H1 (cell line): ENCODE data around the gene FOXP2. TPM values are rescaled to one million over a fixed set of nuclear protein-coding genes. Genes with fewer than 3 reads are reported as not detected.

Experiments used
- CTCF ChIA-PET: fragments of 300-600 bp; sonication (Branson Sonifier 250); formaldehyde crosslinking; loops from one replicate; lab custom pipeline; 2021; ENCODE audit not compliant: partially characterized antibody; lab: Charles Lee
- POLR2A ChIA-PET: fragments of 300-600 bp; sonication (Branson Sonifier 250); formaldehyde crosslinking; loops from one replicate; lab custom pipeline; 2021; ENCODE audit warnings: inconsistent platforms; ENCODE audit not compliant: partially characterized antibody; lab: Charles Lee
- DNase-seq, 2 experiments: peaks; one replicate each; pipeline versions ENCODE4 v3.0.0 to v3.0.0-alpha.2; 2010 to 2022; ENCODE audit warnings: low spot score in 2 of 2, low read depth in 1 of 2, mixed read lengths in 1 of 2
- FAIRE-seq: peaks from 2 replicates; lab custom pipeline; 2011; peaks lifted over from hg19 to GRCh38; lab: Jason Lieb, UNC
- H2AFZ ChIP-seq: 2 replicates; pipeline ENCODE4 v1.8.1; 2012; ENCODE audit warnings: low read length, inconsistent platforms
- H2AK5ac ChIP-seq: 2 replicates; pipeline ENCODE4 v1.6.1; 2013; ENCODE audit warnings: low read depth, low read length
- H2BK120ac ChIP-seq: replicated peaks from 2 replicates; pipeline ENCODE3; 2013; ENCODE audit warnings: low read depth, low read length, inconsistent platforms
- H2BK12ac ChIP-seq: 2 replicates; pipeline ENCODE4 v1.6.1; 2013; ENCODE audit warnings: low read depth, low read length
- H2BK15ac ChIP-seq: 2 replicates; pipeline ENCODE4 v1.6.1; 2013; ENCODE audit warnings: low read length
- H2BK20ac ChIP-seq: 2 replicates; pipeline ENCODE4 v1.6.1; 2013; ENCODE audit warnings: low read length
- H2BK5ac ChIP-seq: 2 replicates; pipeline ENCODE4 v1.6.1; 2013; ENCODE audit warnings: low read depth, low read length
- H3K14ac ChIP-seq: 2 replicates; pipeline ENCODE4 v1.6.1; 2013; ENCODE audit warnings: inconsistent platforms; ENCODE audit not compliant: insufficient read length
- H3K18ac ChIP-seq: 2 replicates; pipeline ENCODE4 v1.6.1; 2013; ENCODE audit warnings: low read length; ENCODE audit errors: extremely low read depth
- H3K23ac ChIP-seq: 2 replicates; pipeline ENCODE4 v1.6.1; 2013; ENCODE audit warnings: inconsistent platforms; ENCODE audit not compliant: insufficient read length
- H3K23me2 ChIP-seq: 2 replicates; pipeline ENCODE4 v1.6.1; 2013; ENCODE audit warnings: low read depth, low read length
- H3K27ac ChIP-seq: 2 replicates; pipeline ENCODE4 v1.6.1; 2011; ENCODE audit warnings: low read depth, low read length, inconsistent platforms
- H3K27me3 ChIP-seq, 4 experiments: replicated peaks in 1 of 4; 1 replicate in 1 of 4; 2 replicates in 3 of 4; pipeline versions ENCODE4 v1.6.1 to v1.8.1; 2011 to 2013; ENCODE audit warnings: low read length in 3 of 4, mild to moderate bottlenecking in 3 of 4, inconsistent platforms in 2 of 4, mixed read lengths in 2 of 4, moderate library complexity in 1 of 4; ENCODE audit not compliant: control insufficient read depth in 3 of 4, insufficient read depth in 3 of 4; ENCODE audit errors: extremely low read depth in 1 of 4
- H3K36me3 ChIP-seq, 4 experiments: 2 replicates each; pipeline versions ENCODE4 v1.6.1 to v1.8.1; 2011 to 2013; ENCODE audit warnings: mild to moderate bottlenecking in 4 of 4, low read length in 3 of 4, moderate library complexity in 2 of 4, control low read depth in 1 of 4, inconsistent platforms in 1 of 4; ENCODE audit not compliant: insufficient read depth in 4 of 4, control insufficient read depth in 2 of 4
- H3K4ac ChIP-seq: replicated peaks from 2 replicates; pipeline ENCODE3; 2013; ENCODE audit warnings: low read length, low read depth, mixed read lengths, inconsistent platforms; ENCODE audit not compliant: insufficient read length
- H3K4me1 ChIP-seq, 4 experiments: replicated peaks in 1 of 4; 1 replicate in 1 of 4; 2 replicates in 3 of 4; pipeline versions ENCODE4 v1.6.1 to v1.8.1; 2011 to 2013; ENCODE audit warnings: low read length in 3 of 4, inconsistent platforms in 2 of 4, mixed read lengths in 1 of 4; ENCODE audit not compliant: insufficient read depth in 4 of 4, control insufficient read depth in 3 of 4
- H3K4me2 ChIP-seq, 2 experiments: 2 replicates each; pipeline versions ENCODE4 v1.6.1 to v1.8.1; 2011 to 2013; ENCODE audit warnings: low read depth in 2 of 2, low read length in 2 of 2, control low read depth in 1 of 2, inconsistent platforms in 1 of 2, mild to moderate bottlenecking in 1 of 2; ENCODE audit not compliant: insufficient read depth in 1 of 2
- H3K4me3 ChIP-seq, 4 experiments: fragments of 200-600, 300-600 bp in 1 of 4; sonication (generic), shearing (Covaris generic), sonication (Bioruptor Twin) in 1 of 4; 2 replicates each; pipeline versions ENCODE4 v1.5.1 to v1.8.1; 2011 to 2016; ENCODE audit warnings: low read length in 4 of 4, low read depth in 3 of 4, control low read depth in 2 of 4, inconsistent platforms in 2 of 4, mild to moderate bottlenecking in 2 of 4, mixed read lengths in 1 of 4, moderate library complexity in 1 of 4; ENCODE audit not compliant: insufficient read depth in 2 of 4; ENCODE audit errors: extremely low read depth in 1 of 4
- H3K56ac ChIP-seq: replicated peaks from 2 replicates; pipeline ENCODE3; 2013; ENCODE audit warnings: low read depth, mild to moderate bottlenecking, mixed read lengths, low read length, inconsistent platforms; ENCODE audit not compliant: insufficient read length
- H3K79me1 ChIP-seq: 2 replicates; pipeline ENCODE4 v1.6.1; 2013; ENCODE audit warnings: low read depth, low read length, control low read depth
- H3K79me2 ChIP-seq, 2 experiments: 2 replicates each; pipeline versions ENCODE4 v1.6.1 to v1.8.1; 2012 to 2013; ENCODE audit warnings: low read length in 2 of 2, mild to moderate bottlenecking in 2 of 2, inconsistent platforms in 1 of 2; ENCODE audit not compliant: insufficient read depth in 2 of 2, control insufficient read depth in 1 of 2
- H3K9ac ChIP-seq, 4 experiments: replicated peaks in 1 of 4; 1 replicate in 1 of 4; 2 replicates in 3 of 4; pipeline versions ENCODE4 v1.6.1 to v1.8.1; 2011 to 2013; ENCODE audit warnings: low read depth in 3 of 4, low read length in 3 of 4, control low read depth in 2 of 4, mild to moderate bottlenecking in 2 of 4, moderate library complexity in 2 of 4, inconsistent platforms in 1 of 4; ENCODE audit errors: extremely low read depth in 1 of 4
- H3K9me3 ChIP-seq, 2 experiments: 2 replicates each; pipeline versions ENCODE4 v1.6.1 to v1.8.1; 2012 to 2013; ENCODE audit warnings: mild to moderate bottlenecking in 2 of 2, moderate library complexity in 2 of 2, control low read depth in 1 of 2, inconsistent platforms in 1 of 2, low read depth in 1 of 2, low read length in 1 of 2, mixed read lengths in 1 of 2; ENCODE audit not compliant: insufficient read depth in 2 of 2
- H4K20me1 ChIP-seq, 2 experiments: replicated peaks in 1 of 2; 2 replicates each; pipeline versions ENCODE3 to v1.8.1; 2011 to 2013; ENCODE audit warnings: inconsistent platforms in 2 of 2, low read length in 2 of 2, mild to moderate bottlenecking in 1 of 2; ENCODE audit not compliant: insufficient read depth in 2 of 2, control insufficient read depth in 1 of 2
- H4K5ac ChIP-seq: 2 replicates; pipeline ENCODE4 v1.6.1; 2013; ENCODE audit warnings: low read length, low read depth, mixed read lengths, inconsistent platforms; ENCODE audit not compliant: insufficient read length
- H4K8ac ChIP-seq: 2 replicates; pipeline ENCODE4 v1.8.0; 2013; ENCODE audit warnings: mild to moderate bottlenecking, moderate library complexity, low read length, inconsistent platforms; ENCODE audit not compliant: insufficient read depth; ENCODE audit errors: extremely low read depth
- H4K91ac ChIP-seq: replicated peaks from 2 replicates; pipeline ENCODE3; 2013; ENCODE audit warnings: low read length, mixed read lengths, inconsistent platforms; ENCODE audit not compliant: insufficient read length
- BACH1 ChIP-seq: IDR thresholded peaks from 2 replicates; pipeline ENCODE4 v1.6.1; 2012; ENCODE audit warnings: low read length, improper control_type of control experiment
- CEBPB ChIP-seq: IDR thresholded peaks from 2 replicates; pipeline ENCODE4 v1.6.1; 2012; ENCODE audit warnings: low read depth, low read length
- HDAC6 ChIP-seq: IDR thresholded peaks from one replicate; pipeline ENCODE4 v1.7.1; 2012; ENCODE audit warnings: low read depth, mild to moderate bottlenecking, inconsistent platforms, low read length, moderate library complexity
- NANOG ChIP-seq: IDR thresholded peaks from 2 replicates; pipeline ENCODE4 v1.6.1; 2011; ENCODE audit warnings: low read length, low read depth, mild to moderate bottlenecking, inconsistent platforms; ENCODE audit not compliant: insufficient read depth, poor library complexity, severe bottlenecking
- RXRA ChIP-seq: IDR thresholded peaks from 2 replicates; pipeline ENCODE4 v1.6.1; 2011; ENCODE audit warnings: low read depth, mild to moderate bottlenecking, low read length, moderate library complexity; ENCODE audit not compliant: insufficient read depth
- SP2 ChIP-seq: IDR thresholded peaks from 2 replicates; pipeline ENCODE4 v1.6.1; 2012; ENCODE audit warnings: mild to moderate bottlenecking, low read length, inconsistent platforms
- TAF1 ChIP-seq: IDR thresholded peaks from 2 replicates; pipeline ENCODE4 v1.6.1; 2011; ENCODE audit warnings: mild to moderate bottlenecking, low read depth, low read length
- TCF12 ChIP-seq: IDR thresholded peaks from 2 replicates; pipeline ENCODE4 v1.6.1; 2011; ENCODE audit warnings: low read depth, mild to moderate bottlenecking, low read length
- WGBS, 2 experiments: shearing (Covaris generic) in 1 of 2; methylation state at CpG; one replicate each; pipeline versions ENCODE4 v1.1.6 to v1.1.7; 2013 to 2015; ENCODE audit warnings: low lambda C conversion rate in 2 of 2, mixed read lengths in 2 of 2, inconsistent platforms in 1 of 2, low coverage in 1 of 2, missing lambda C conversion rate in 1 of 2; ENCODE audit not compliant: insufficient replicate concordance in 2 of 2, insufficient coverage in 1 of 2, insufficient read length in 1 of 2; ENCODE audit errors: extremely low coverage in 1 of 2, missing lambda C conversion rate in 1 of 2; 5-methylcytosine and 5-hydroxymethylcytosine counted together
- polyA plus RNA-seq, 7 experiments: library from polyadenylated mRNA; depleted of rRNA in 3 of 7; stranded (reverse) in 5 of 7; unstranded in 2 of 7; fragments of >200 nt in 5 of 7; fragments of 200-250 nt in 2 of 7; gene quantifications; 1 replicate in 5 of 7; 2 replicates in 1 of 7; 4 replicates in 1 of 7; pipeline versions ENCODE4 v1.2.1 to v1.2.3, GENCODE V29; 2011 to 2013; ENCODE audit warnings: missing spikeins in 2 of 7, mixed read lengths in 2 of 7
- total RNA-seq: library from RNA; stranded (reverse); fragmentation: NEBNext Ultra II Directional; extraction: Animal tissue kit (Norgen Biotek cat#: 25700); gene quantifications from 2 replicates; pipeline ENCODE4 v1.2.1, GENCODE V29; 2021

The FOXP2 gene
- total and polyA plus RNA-seq, 2 of the 8 experiments (the other 6 are each of a cell fraction or from before 2014, with no cell fraction given): 0.09 to 0.43 TPM

GRCh38 chr7:114695182-114695581 lies 280.6 kb downstream of the FOXP2 start:
- no peak overlapping the region for H3K4me3 ChIP-seq
- H4K8ac ChIP-seq: no peak overlapping the region
- H3K4ac ChIP-seq: no peak overlapping the region
- no peak overlapping the region for H3K18ac ChIP-seq
- no peak overlapping the region for H2BK5ac ChIP-seq
- H2AK5ac ChIP-seq: no peak overlapping the region
- H3K56ac ChIP-seq: no peak overlapping the region
- H3K36me3 ChIP-seq: no peaks in the 10 kb centered on the region
- no peak overlapping the region for H3K4me2 ChIP-seq
- no peak overlapping the region for H2BK120ac ChIP-seq
- no peak overlapping the region for H3K27ac ChIP-seq
- no peaks in the 10 kb centered on the region for H3K9me3 ChIP-seq
- H4K20me1 ChIP-seq: no peaks in the 10 kb centered on the region
- FAIRE-seq (no peak), DNase-seq (no peak)
- no peaks in the 10 kb centered on the region for H3K27me3 ChIP-seq
- CTCF ChIA-PET: no interaction called here
- H3K23ac ChIP-seq: no peak overlapping the region
- no peak overlapping the region for H4K91ac ChIP-seq
- H2AFZ ChIP-seq: no peak overlapping the region
- H2BK15ac ChIP-seq: no peak overlapping the region
- H2BK12ac ChIP-seq: no peak overlapping the region
- peaks cover 0 to 5% (median 2%) of the 10 kb centered on the region in 4 experiments; a peak in 3 of 7 replicates for H3K4me1 ChIP-seq
- no peak overlapping the region for H4K5ac ChIP-seq
- POLR2A ChIA-PET: no interaction called here
- no peak overlapping the region for H2BK20ac ChIP-seq
- H3K14ac ChIP-seq: no peak overlapping the region
- no peaks in the 10 kb centered on the region for H3K79me1 ChIP-seq
- WGBS, 2 experiments: 96% methylated on average over 4 of the region's 4 CpGs; no CpG with 5 or more reads in 1 of the 2 experiments
- no peak overlapping the region for H3K9ac ChIP-seq
- no peaks in the 10 kb centered on the region for H3K79me2 ChIP-seq
- H3K23me2 ChIP-seq: no peaks in the 10 kb centered on the region
- TF ChIP-seq TCF12 (no peak), CEBPB (no peak), RXRA (no peak), HDAC6 (no peak), SP2 (no peak), BACH1 (no peak), NANOG (no peak), TAF1 (no peak)
